Measurements from ENCODE around the gene TOMM40L.
"Not testable (repeated sequence)": the region's sequence is repeated elsewhere in the genome, so short reads cannot be mapped to it uniquely, and the experiment has no call there.

TOMM40L gene

GRCh38 chr1:161257109-161257508 is 31.2 kb downstream of the TOMM40L start:
- DNase-seq (ENCODE audit: low spot score) = not testable (repeated sequence)

GRCh38 chr1:161258439-161259344 is 32.8 kb downstream of the TOMM40L start, which contains the start of gene PCP4L1:
Gene PCP4L1 (plus strand): TSS chr1:161258745. CDS start chr1:161258975, 230 bp downstream.
- DNase-seq (ENCODE audit: low spot score) = peak; percentile 62

- no peak for DNase-seq (ENCODE audit: low spot score)
Observed at GRCh38 chr1:161259345-161259702, 33.5 kb downstream of the TOMM40L start.

- DNase-seq (ENCODE audit: low spot score) = no peak
Observed at GRCh38 chr1:161259765-161260164, 33.9 kb downstream of the TOMM40L start.

GRCh38 chr1:161260376-161261260 is 34.8 kb downstream of the TOMM40L start:
- DNase-seq (ENCODE audit: low spot score) = no peak

- DNase-seq (ENCODE audit: low spot score) = no peak
Observed at GRCh38 chr1:161261261-161262235, 35.7 kb downstream of the TOMM40L start.

GRCh38 chr1:161265305-161265704 is 39.4 kb downstream of the TOMM40L start:
- no peak for DNase-seq (ENCODE audit: low spot score)

GRCh38 chr1:161266202-161266601 is 40.3 kb downstream of the TOMM40L start:
- DNase-seq (ENCODE audit: low spot score) = peak; percentile 30

- DNase-seq (ENCODE audit: low spot score) = no peak
Observed at GRCh38 chr1:161266836-161267235, 41.0 kb downstream of the TOMM40L start.

GRCh38 chr1:161267321-161267720 is 41.5 kb downstream of the TOMM40L start:
- DNase-seq (ENCODE audit: low spot score) = no peak

- DNase-seq (ENCODE audit: low spot score) = no peak
Observed at GRCh38 chr1:161273402-161273801, 47.5 kb downstream of the TOMM40L start.

GRCh38 chr1:161274874-161275273 is 49.0 kb downstream of the TOMM40L start:
- DNase-seq (ENCODE audit: low spot score) = no peak
